GM21619 (cell line): Measurements from ENCODE around the gene DNAI2.

Source experiments
- ATAC-seq: cut with Tn5 transposase; IDR thresholded peaks from one replicate; pipeline ENCODE4 v1.9.1; 2021; ENCODE audit not compliant: unreplicated experiment

DNAI2 gene

GRCh38 chr17:74304184-74304583 is 30.1 kb downstream of the DNAI2 start:
- no peak for ATAC-seq

- ATAC-seq = no peak
Measured at GRCh38 chr17:74305865-74306654, 32.0 kb downstream of the DNAI2 start.

- no peak for ATAC-seq
Measured at GRCh38 chr17:74307984-74308773, 34.1 kb downstream of the DNAI2 start.

- ATAC-seq = no peak
Measured at GRCh38 chr17:74309902-74310301, 35.9 kb downstream of the DNAI2 start.

- ATAC-seq = no peak
Measured at GRCh38 chr17:74314877-74315276, 40.8 kb downstream of the DNAI2 start.

- no peak for ATAC-seq
Measured at GRCh38 chr17:74316220-74316619, 42.2 kb downstream of the DNAI2 start.

- ATAC-seq = no peak
Measured at GRCh38 chr17:74317071-74317470, 43.0 kb downstream of the DNAI2 start.

- ATAC-seq = no peak
Measured at GRCh38 chr17:74318391-74318790, 44.4 kb downstream of the DNAI2 start.

GRCh38 chr17:74324521-74324920 is 50.5 kb downstream of the DNAI2 start:
- ATAC-seq = no peak

GRCh38 chr17:74325376-74325742 is 51.3 kb downstream of the DNAI2 start:
- ATAC-seq = no peak

- ATAC-seq = peak; percentile 68
Measured at GRCh38 chr17:74325743-74326379, 51.8 kb downstream of the DNAI2 start, which contains the start of gene KIF19. Gene KIF19 (plus strand): TSS chr17:74326226. CDS start chr17:74326350, 124 bp downstream.

- no peak for ATAC-seq
Measured at GRCh38 chr17:74326506-74326905, 52.5 kb downstream of the DNAI2 start.

- ATAC-seq = no peak
Measured at GRCh38 chr17:74328487-74328886, 54.5 kb downstream of the DNAI2 start.

- no peak for ATAC-seq
Measured at GRCh38 chr17:74329378-74329777, 55.3 kb downstream of the DNAI2 start.

- ATAC-seq = no peak
Measured at GRCh38 chr17:74330446-74330845, 56.4 kb downstream of the DNAI2 start.

- ATAC-seq = no peak
Measured at GRCh38 chr17:74332017-74332650, 58.1 kb downstream of the DNAI2 start.

- no peak for ATAC-seq
Measured at GRCh38 chr17:74332763-74333283, 58.8 kb downstream of the DNAI2 start.

GRCh38 chr17:74334393-74335039 is 60.5 kb downstream of the DNAI2 start:
- ATAC-seq = no peak

GRCh38 chr17:74335529-74336062 is 61.6 kb downstream of the DNAI2 start:
- no peak for ATAC-seq

- no peak for ATAC-seq
Measured at GRCh38 chr17:74336307-74336706, 62.3 kb downstream of the DNAI2 start.
